Measurements from ENCODE around the gene CD248. TPM values are rescaled to one million over a fixed set of nuclear protein-coding genes. Genes with fewer than 3 reads are reported as not detected.
A peak's percentile ranks its signal among the peaks of the same experiment; 100 is the strongest.

CD248 gene
- polyA plus RNA-seq, 2 of the 4 experiments (the other 2 are of a cell fraction), result 0.03 TPM; not detected in 1

DNA sequence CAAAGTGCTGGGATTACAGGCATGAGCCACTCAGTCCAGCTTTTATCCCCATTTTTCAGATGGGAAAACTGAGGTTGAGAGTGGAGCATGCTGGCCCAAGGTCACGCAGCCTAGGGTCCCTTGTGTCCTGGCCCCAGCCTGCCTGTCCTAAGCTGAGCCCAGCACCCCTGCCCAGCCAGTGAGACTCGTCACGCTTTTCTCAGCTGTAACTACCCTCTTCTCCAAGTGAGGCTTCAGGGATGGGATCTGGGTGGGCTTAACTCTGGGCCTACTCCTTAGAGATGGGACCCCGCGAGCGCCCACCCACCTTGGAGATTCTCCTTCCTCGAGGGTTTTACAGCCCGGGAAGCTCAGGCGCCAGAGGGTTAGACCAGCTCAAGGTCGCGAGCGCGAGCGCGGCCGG lies 25.5 kb downstream of the CD248 start:
- TF ChIP-seq SMC3 (IDR thresholded peaks at IDR 0.05), result no peak
- TF ChIP-seq CTCF (IDR thresholded peaks at IDR 0.05), result no peak
- no peak for TF ChIP-seq FOSB (CRISPR knock-in tag; IDR thresholded peaks at IDR 0.05)
- no peak for TF ChIP-seq BHLHE40 (IDR thresholded peaks at IDR 0.05; ENCODE audit: low read depth, low read length)
- no peak for TF ChIP-seq FOSL2 (IDR thresholded peaks at IDR 0.05)
- TF ChIP-seq FOSL2 (CRISPR knock-in tag; IDR thresholded peaks at IDR 0.05), result no peak
- no peak for TF ChIP-seq RCOR1 (IDR thresholded peaks at IDR 0.05; ENCODE audit: low read depth, low read length)
- TF ChIP-seq TFCP2L1 (CRISPR knock-in tag; IDR thresholded peaks at IDR 0.05), result no peak
- TF ChIP-seq CEBPB (IDR thresholded peaks at IDR 0.05), result no peak
- TF ChIP-seq ZC3H11A (IDR thresholded peaks at IDR 0.05), result no peak
- TF ChIP-seq, protein P1, sequence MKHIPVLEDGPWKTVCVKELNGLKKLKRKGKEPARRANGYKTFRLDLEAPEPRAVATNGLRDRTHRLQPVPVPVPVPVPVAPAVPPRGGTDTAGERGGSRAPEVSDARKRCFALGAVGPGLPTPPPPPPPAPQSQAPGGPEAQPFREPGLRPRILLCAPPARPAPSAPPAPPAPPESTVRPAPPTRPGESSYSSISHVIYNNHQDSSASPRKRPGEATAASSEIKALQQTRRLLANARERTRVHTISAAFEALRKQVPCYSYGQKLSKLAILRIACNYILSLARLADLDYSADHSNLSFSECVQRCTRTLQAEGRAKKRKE (CRISPR knock-in tag; IDR thresholded peaks at IDR 0.05; ENCODE audit: low read depth), result no peak
- no peak for TF ChIP-seq JUNB (IDR thresholded peaks at IDR 0.05)
- TF ChIP-seq TP53 (CRISPR knock-in tag; IDR thresholded peaks at IDR 0.05), result no peak
- TF ChIP-seq HOXA7 (CRISPR knock-in tag; IDR thresholded peaks at IDR 0.05), result no peak
- no peak for TF ChIP-seq HOXB13 (CRISPR knock-in tag; IDR thresholded peaks at IDR 0.05; ENCODE audit: low read depth)
- Histone ChIP-seq H3K9me3 (no peaks in the 10 kb centered on the region), H3K4me1 (peaks cover 20% of the 10 kb centered on the region), H3K4me2 (peak overlapping the region; percentile 95), H3K27ac (peak overlapping the region in 1 of 2 experiments; percentile 88; a peak in 4 of 6 replicates), H3K4me3 (peak overlapping the region; percentile 65)
- ATAC-seq, result no peak
- no peak for FAIRE-seq
- no peak for DNase-seq (ENCODE audit: low read depth in 1 of 2, low spot score in 1 of 2)
- WGBS (ENCODE audit: missing lambda C conversion rate), result 69% methylated on average over 6 of the region's 16 CpGs
- ChIA-PET CTCF (interaction anchor here (0.8 to 8.3 kb wide), 7 partner anchors 10 to 72 kb away, joined by 3 to 63 read pairs (median 4); partner anchors contain the start of gene RIN1), POLR2A (no interaction called here)

DNA sequence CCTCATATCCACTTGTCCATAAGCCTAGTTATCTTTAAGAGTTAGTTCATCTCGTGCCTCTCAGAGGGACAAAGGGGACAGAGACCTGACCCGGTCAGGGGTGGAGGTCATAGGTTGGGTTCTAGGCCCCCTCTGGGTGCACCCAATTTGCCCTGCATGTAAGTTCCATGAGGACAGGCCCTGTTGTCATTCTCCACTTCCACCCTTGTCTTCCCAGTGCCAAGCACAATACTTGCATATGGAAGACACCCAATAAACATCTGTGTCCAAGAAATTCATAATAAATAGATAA lies 26.6 kb downstream of the CD248 start:
- CTCF ChIA-PET, result interaction anchor here (0.6 to 8.3 kb wide), 4 partner anchors 9 to 98 kb away, joined by 3 to 63 read pairs (median 14); no protein-coding TSS in a partner anchor
- no peak overlapping the region; a peak in 2 of 6 replicates for H3K27ac ChIP-seq

GRCh38 chr11:66289548-66290329 lies 27.1 kb downstream of the CD248 start:
- ATAC-seq (peak; percentile 41 to 58), FAIRE-seq (no peak), DNase-seq (ENCODE audit: low read depth in 1 of 2, low spot score in 1 of 2) (peak in 1 of 2 experiments; percentile 60)
- WGBS (ENCODE audit: missing lambda C conversion rate), result 19% methylated on average over 33 of the region's 36 CpGs
- ChIA-PET CTCF (interaction anchor here (0.6 to 8.3 kb wide), 10 partner anchors 8 to 140 kb away, joined by 3 to 63 read pairs (median 4); partner anchors contain the start of gene RIN1), POLR2A (interaction anchor here (0.5 to 1.5 kb wide), 8 partner anchors 9 to 236 kb away, joined by 3 to 10 read pairs (median 4); partner anchors contain the start of genes BRMS1, NPAS4 and RIN1)
- Histone ChIP-seq H3K4me1 (peaks cover 20% of the 10 kb centered on the region), H3K4me2 (peak overlapping the region; percentile 91), H3K4me3 (peak overlapping the region; percentile 86), H3K27ac (peak overlapping the region; percentile 79 to 88), H3K9me3 (no peaks in the 10 kb centered on the region)
- TF ChIP-seq TP53 (CRISPR knock-in tag; IDR thresholded peaks at IDR 0.05) (no peak), HDAC2 (IDR thresholded peaks at IDR 0.05) (no peak), ZNF302 (CRISPR knock-in tag; IDR thresholded peaks at IDR 0.05) (no peak), SREBF2 (IDR thresholded peaks at IDR 0.05) (no peak), CBX2 (IDR thresholded peaks at IDR 0.05; ENCODE audit: borderline replicate concordance, low read depth) (no peak), HOXB5 (CRISPR knock-in tag; IDR thresholded peaks at IDR 0.05) (no peak), GATA3 (IDR thresholded peaks at IDR 0.05; ENCODE audit: borderline replicate concordance) (0 out of 2 replicates have a peak, but pooled peaks have one; percentile 5), HOXB13 (CRISPR knock-in tag; IDR thresholded peaks at IDR 0.05; ENCODE audit: low read depth) (no peak), ELK1 (IDR thresholded peaks at IDR 0.05; ENCODE audit: low read depth, low read length) (no peak), JUN (IDR thresholded peaks at IDR 0.05) (0 out of 5 replicates have a peak, but pooled peaks of 1 of the 2 experiments have one; percentile 7), BHLHE40 (IDR thresholded peaks at IDR 0.05; ENCODE audit: low read depth, low read length) (no peak), CHD4 (IDR thresholded peaks at IDR 0.05; ENCODE audit: borderline replicate concordance) (no peak), HEYL (CRISPR knock-in tag; IDR thresholded peaks at IDR 0.05) (no peak), FOSB (CRISPR knock-in tag; IDR thresholded peaks at IDR 0.05) (no peak), JUNB (IDR thresholded peaks at IDR 0.05) (no peak), CHD2 (IDR thresholded peaks at IDR 0.05; ENCODE audit: low read length, partially characterized antibody) (no peak), SMC3 (IDR thresholded peaks at IDR 0.05) (no peak)
- TF ChIP-seq, protein P2, sequence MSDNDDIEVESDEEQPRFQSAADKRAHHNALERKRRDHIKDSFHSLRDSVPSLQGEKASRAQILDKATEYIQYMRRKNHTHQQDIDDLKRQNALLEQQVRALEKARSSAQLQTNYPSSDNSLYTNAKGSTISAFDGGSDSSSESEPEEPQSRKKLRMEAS (IDR thresholded peaks at IDR 0.05), result 0 out of 2 replicates have a peak, but pooled peaks have one; percentile 9
- TF ChIP-seq, protein P3, sequence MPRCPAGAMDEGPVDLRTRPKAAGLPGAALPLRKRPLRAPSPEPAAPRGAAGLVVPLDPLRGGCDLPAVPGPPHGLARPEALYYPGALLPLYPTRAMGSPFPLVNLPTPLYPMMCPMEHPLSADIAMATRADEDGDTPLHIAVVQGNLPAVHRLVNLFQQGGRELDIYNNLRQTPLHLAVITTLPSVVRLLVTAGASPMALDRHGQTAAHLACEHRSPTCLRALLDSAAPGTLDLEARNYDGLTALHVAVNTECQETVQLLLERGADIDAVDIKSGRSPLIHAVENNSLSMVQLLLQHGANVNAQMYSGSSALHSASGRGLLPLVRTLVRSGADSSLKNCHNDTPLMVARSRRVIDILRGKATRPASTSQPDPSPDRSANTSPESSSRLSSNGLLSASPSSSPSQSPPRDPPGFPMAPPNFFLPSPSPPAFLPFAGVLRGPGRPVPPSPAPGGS (IDR thresholded peaks at IDR 0.05), result no peak

More for the DNA sequence above, 26.6 kb downstream of the CD248 start:
- no peak for ATAC-seq
- Histone ChIP-seq H3K9me3 (no peaks in the 10 kb centered on the region), H3K4me3 (0 out of 3 replicates have a peak overlapping the region, but pooled peaks have one; percentile 86), H3K4me2 (peak overlapping the region; percentile 91), H3K4me1 (peaks cover 20% of the 10 kb centered on the region)
- 85% methylated on average over 2 of the region's 2 CpGs for WGBS (ENCODE audit: missing lambda C conversion rate)
- FAIRE-seq, result no peak
- TF ChIP-seq EHMT2 (IDR thresholded peaks at IDR 0.05; ENCODE audit: low read depth) (peak; percentile 55; the same call in 1 of the 2 replicates), SREBF2 (IDR thresholded peaks at IDR 0.05) (no peak)
- no peak for DNase-seq (ENCODE audit: low read depth in 1 of 2, low spot score in 1 of 2)
- POLR2A ChIA-PET, result no interaction called here
